Lung (tissue), 12 donors: Measurements from ENCODE around the gene SYVN1. TPM values are rescaled to one million over a fixed set of nuclear protein-coding genes. Genes with fewer than 3 reads are reported as not detected.
A peak's percentile ranks its signal among the peaks of the same experiment; 100 is the strongest.

ENCODE experiments used
- ATAC-seq: fragments of 200-7000 bp; cut with Tn5 transposase; one replicate; pipeline ENCODE4 v1.9.1; 2020; ENCODE audit warnings: moderate number of reproducible peaks; ENCODE audit not compliant: insufficient read depth, low FRiP score
- DNase-seq, 3 donors: peaks; one replicate each; pipeline ENCODE4 v3.0.0-alpha.2; 2013 to 2017
- H3K27ac ChIP-seq, 2 donors: one replicate each; pipeline ENCODE4 v1.5.1; 2013; ENCODE audit warnings: mild to moderate bottlenecking in 2 of 2, moderate library complexity in 2 of 2, control low read depth in 1 of 2, inconsistent platforms in 1 of 2, low read depth in 1 of 2, low read length in 1 of 2
- H3K27me3 ChIP-seq, 3 donors: one replicate each; pipeline ENCODE4 v1.5.1; 2013; ENCODE audit warnings: low read length in 2 of 3; ENCODE audit not compliant: control insufficient read depth in 3 of 3, insufficient read depth in 3 of 3
- H3K36me3 ChIP-seq, 4 donors: one replicate each; pipeline ENCODE4 v1.5.1; 2013; ENCODE audit warnings: low read length in 4 of 4, mild to moderate bottlenecking in 1 of 4, moderate library complexity in 1 of 4; ENCODE audit not compliant: control insufficient read depth in 4 of 4, insufficient read depth in 4 of 4
- H3K4me1 ChIP-seq, 5 donors: one replicate each; pipeline ENCODE4 v1.5.1; 2013; ENCODE audit warnings: low read length in 5 of 5, mild to moderate bottlenecking in 2 of 5, moderate library complexity in 1 of 5; ENCODE audit not compliant: control insufficient read depth in 5 of 5, insufficient read depth in 5 of 5
- H3K4me3 ChIP-seq: one replicate; pipeline ENCODE4 v1.5.1; 2013; ENCODE audit warnings: mild to moderate bottlenecking, control low read depth, moderate library complexity
- H3K9ac ChIP-seq, 2 donors: one replicate each; pipeline ENCODE4 v1.5.1; 2013; ENCODE audit warnings: low read length in 2 of 2, control low read depth in 1 of 2; ENCODE audit not compliant: insufficient read depth in 1 of 2
- H3K9me3 ChIP-seq, 4 donors: one replicate each; pipeline ENCODE4 v1.5.1; 2013; ENCODE audit warnings: low read length in 3 of 4, mild to moderate bottlenecking in 1 of 4, moderate library complexity in 1 of 4; ENCODE audit not compliant: control insufficient read depth in 4 of 4, insufficient read depth in 3 of 4
- WGBS, 2 donors: extraction: QIAGEN DNeasy Blood & Tissue Kit; methylation state at CpG; one replicate each; pipeline ENCODE4 v1.1.7; 2013; 5-methylcytosine and 5-hydroxymethylcytosine counted together
- polyA plus RNA-seq, 2 donors: library from polyadenylated mRNA; stranded (reverse); fragments of 200-250 nt; gene quantifications; one replicate each; pipeline ENCODE4 v1.2.1, GENCODE V29; 2013
- total RNA-seq, 2 donors: library from RNA; depleted of rRNA in 1 of 2; stranded (reverse); fragments of >200 nt in 1 of 2; gene quantifications; one replicate each; pipeline ENCODE4 v1.2.1, GENCODE V29; 2014 to 2021
- TF ChIP-seq, protein P1 (sequence below): IDR thresholded peaks from 2 replicates; pipeline ENCODE4 v1.5.1; 2012; ENCODE audit warnings: mild to moderate bottlenecking; ENCODE audit errors: control extremely low read depth, extremely low read depth
- donor health status: control.
- donor health status: control.
- donor health status: Bipolar disorder and iron deficiency.
- donor health status: healthy.
- donor health status: DM: yes; HTN: yes; CAD: no.

SYVN1 gene
- total and polyA plus RNA-seq, 4 donors: 31.6 to 80.7 (median 37.6) TPM

DNA sequence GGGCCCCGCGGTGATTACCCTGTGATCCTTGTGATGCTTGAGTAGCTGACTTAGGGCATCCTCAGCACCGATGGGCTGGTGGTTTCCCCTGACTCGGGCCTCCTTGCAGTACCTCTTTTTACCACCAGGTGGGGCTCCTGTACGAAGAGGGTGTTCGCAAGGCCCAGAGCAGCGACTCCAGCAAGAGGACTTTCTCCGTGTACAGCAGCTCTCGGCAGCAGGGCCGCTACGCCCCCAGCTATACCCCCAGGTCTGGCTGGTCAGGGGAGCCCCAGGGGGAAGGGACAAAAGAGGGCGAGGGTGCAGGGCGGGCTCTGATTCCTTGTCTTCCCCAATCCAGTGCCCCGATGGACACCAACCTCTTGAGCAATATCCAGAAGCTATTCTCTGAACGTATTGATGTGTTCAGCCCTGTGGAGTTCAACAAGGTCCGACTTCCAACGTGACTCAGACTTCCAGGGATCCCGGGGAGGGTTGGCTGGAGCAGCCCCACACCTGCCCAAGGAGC, 23.9 kb downstream of the SYVN1 start:
- TF ChIP-seq, protein P1, sequence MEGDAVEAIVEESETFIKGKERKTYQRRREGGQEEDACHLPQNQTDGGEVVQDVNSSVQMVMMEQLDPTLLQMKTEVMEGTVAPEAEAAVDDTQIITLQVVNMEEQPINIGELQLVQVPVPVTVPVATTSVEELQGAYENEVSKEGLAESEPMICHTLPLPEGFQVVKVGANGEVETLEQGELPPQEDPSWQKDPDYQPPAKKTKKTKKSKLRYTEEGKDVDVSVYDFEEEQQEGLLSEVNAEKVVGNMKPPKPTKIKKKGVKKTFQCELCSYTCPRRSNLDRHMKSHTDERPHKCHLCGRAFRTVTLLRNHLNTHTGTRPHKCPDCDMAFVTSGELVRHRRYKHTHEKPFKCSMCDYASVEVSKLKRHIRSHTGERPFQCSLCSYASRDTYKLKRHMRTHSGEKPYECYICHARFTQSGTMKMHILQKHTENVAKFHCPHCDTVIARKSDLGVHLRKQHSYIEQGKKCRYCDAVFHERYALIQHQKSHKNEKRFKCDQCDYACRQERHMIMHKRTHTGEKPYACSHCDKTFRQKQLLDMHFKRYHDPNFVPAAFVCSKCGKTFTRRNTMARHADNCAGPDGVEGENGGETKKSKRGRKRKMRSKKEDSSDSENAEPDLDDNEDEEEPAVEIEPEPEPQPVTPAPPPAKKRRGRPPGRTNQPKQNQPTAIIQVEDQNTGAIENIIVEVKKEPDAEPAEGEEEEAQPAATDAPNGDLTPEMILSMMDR: peak; percentile 98
- Histone ChIP-seq H3K4me1 (peaks cover 0 to 25% (median 9%) of the 10 kb centered on the region in 5 donors), H3K27ac (peak overlapping the region in 1 of 2 donors; percentile 52), H3K9me3 (no peaks in the 10 kb centered on the region), H3K27me3 (peaks cover 0 to 3% (median 0%) of the 10 kb centered on the region in 3 donors), H3K36me3 (peaks cover 4 to 31% (median 8%) of the 10 kb centered on the region in 4 donors), H3K4me3 (no peak overlapping the region), H3K9ac (no peak overlapping the region)
- ATAC-seq: peak; percentile 48
- 11 to 12% methylated on average over 18 of the region's 18 CpGs for WGBS, 2 donors
- DNase-seq: peak; percentile 81 to 88 (median 84)

DNA sequence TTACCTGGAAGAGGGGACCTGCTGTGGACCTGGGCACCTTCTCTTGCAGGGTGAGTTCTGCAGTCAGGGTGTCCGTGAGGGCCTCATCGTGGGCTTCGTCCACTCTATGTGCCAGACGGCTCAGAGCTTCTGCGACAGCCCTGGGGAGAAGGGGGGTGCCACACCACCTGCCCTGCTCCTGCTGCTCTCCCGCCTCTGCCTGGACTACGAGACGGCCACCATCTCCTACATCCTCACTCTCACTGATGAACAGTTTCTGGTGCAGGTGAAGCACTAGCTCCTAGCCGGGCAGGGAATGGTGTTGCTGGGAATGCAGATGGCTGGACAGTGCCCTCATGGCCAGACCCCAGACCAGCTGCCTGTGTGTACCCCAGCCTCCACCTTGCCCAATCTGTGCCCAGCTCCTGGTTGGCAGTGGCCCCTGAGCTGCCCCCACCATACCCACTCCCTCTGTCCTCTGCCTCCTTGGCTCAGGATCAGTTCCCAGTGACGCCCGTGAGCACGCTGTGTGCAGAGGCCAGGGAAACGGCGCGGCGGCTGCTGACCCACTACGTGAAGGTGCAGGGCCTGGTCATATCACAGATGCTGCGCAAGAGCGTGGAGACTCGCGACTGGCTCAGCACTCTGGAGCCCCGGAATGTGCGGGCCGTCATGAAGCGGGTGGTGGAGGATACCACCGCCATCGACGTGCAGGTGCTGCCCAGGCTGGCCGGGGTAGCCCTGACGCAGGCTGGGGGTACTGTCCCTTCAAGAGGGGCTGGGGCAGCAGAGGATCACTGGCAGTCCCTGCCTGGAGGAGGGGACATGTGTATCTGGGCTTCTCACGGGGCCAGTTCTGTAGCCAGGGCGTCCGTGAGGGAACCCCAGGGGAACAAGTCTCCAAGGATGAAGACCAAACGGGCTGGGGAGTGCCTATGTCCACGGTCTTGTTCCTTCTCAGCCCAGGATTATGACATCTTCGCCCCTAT, 24.8 kb downstream of the SYVN1 start:
- Histone ChIP-seq H3K4me3 (no peak overlapping the region), H3K36me3 (peaks cover 4 to 31% (median 8%) of the 10 kb centered on the region in 4 donors), H3K9ac (no peak overlapping the region), H3K4me1 (peaks cover 0 to 25% (median 9%) of the 10 kb centered on the region in 5 donors), H3K27me3 (peaks cover 0 to 3% (median 0%) of the 10 kb centered on the region in 3 donors), H3K27ac (no peak overlapping the region), H3K9me3 (no peaks in the 10 kb centered on the region)
- ATAC-seq: no peak
- TF ChIP-seq, protein P1: no peak
- WGBS, 2 donors: 91 to 93% methylated on average over 36 of the region's 36 CpGs
- no peak for DNase-seq

DNA sequence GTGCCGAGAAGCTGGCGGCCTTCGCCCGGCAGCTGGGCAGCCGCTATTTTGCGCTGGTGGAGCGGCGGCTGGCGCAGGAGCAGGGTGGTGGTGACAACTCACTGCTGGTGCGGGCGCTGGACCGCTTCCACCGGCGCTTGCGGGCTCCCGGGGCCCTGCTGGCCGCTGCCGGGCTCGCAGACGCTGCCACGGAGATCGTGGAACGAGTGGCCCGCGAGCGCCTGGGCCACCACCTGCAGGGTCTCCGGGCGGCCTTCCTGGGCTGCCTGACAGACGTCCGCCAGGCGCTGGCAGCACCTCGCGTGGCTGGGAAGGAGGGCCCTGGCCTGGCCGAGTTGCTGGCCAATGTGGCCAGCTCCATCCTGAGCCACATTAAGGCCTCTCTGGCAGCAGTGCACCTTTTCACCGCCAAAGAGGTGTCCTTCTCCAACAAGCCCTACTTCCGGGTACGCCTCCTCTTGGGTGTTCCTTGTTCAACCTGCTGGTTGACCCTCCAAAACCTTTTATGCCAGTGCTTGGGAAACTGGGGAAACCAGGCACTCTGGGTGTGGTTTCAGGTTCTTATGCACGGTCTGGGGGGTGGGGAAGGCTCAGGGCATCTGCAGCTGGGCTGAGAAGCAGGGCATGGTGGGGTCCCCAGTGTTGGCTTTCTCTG, 25.7 kb downstream of the SYVN1 start:
- H3K4me3 ChIP-seq: no peak overlapping the region
- peaks cover 0 to 3% (median 0%) of the 10 kb centered on the region in 3 donors for H3K27me3 ChIP-seq
- peaks cover 4 to 31% (median 8%) of the 10 kb centered on the region in 4 donors for H3K36me3 ChIP-seq
- DNase-seq (no peak), ATAC-seq (no peak)
- no peaks in the 10 kb centered on the region for H3K9me3 ChIP-seq
- H3K9ac ChIP-seq: no peak overlapping the region
- H3K27ac ChIP-seq: no peak overlapping the region
- 92 to 95% methylated on average over 37 to 38 of the region's 38 CpGs for WGBS, 2 donors
- TF ChIP-seq, protein P1: no peak
- H3K4me1 ChIP-seq: peaks cover 0 to 25% (median 8%) of the 10 kb centered on the region in 5 donors
